SU-DHL-6 (cell line): ENCODE data around the gene SEZ6L.

Experiments used
- EZH2phosphoT487 ChIP-seq: fragments of 200-600 bp; sonication (generic), shearing (Covaris generic); conservative IDR thresholded peaks from 2 replicates; pipeline ENCODE4 v1.6.1; 2018; ENCODE audit warnings: mild to moderate bottlenecking, antibody characterized with exemption, low read length, moderate library complexity, mixed read lengths
- TF ChIP-seq, protein P1 (sequence below): fragments of 200-600 bp; sonication (generic); IDR thresholded peaks from one replicate; pipeline ENCODE4 v1.5.1; 2017; ENCODE audit warnings: antibody characterized with exemption, mild to moderate bottlenecking, low read length, moderate library complexity; ENCODE audit not compliant: insufficient read depth, poor library complexity, severe bottlenecking

GRCh38 chr22:26259510-26259909, 90.2 kb downstream of the SEZ6L start:
- TF ChIP-seq, protein P1, sequence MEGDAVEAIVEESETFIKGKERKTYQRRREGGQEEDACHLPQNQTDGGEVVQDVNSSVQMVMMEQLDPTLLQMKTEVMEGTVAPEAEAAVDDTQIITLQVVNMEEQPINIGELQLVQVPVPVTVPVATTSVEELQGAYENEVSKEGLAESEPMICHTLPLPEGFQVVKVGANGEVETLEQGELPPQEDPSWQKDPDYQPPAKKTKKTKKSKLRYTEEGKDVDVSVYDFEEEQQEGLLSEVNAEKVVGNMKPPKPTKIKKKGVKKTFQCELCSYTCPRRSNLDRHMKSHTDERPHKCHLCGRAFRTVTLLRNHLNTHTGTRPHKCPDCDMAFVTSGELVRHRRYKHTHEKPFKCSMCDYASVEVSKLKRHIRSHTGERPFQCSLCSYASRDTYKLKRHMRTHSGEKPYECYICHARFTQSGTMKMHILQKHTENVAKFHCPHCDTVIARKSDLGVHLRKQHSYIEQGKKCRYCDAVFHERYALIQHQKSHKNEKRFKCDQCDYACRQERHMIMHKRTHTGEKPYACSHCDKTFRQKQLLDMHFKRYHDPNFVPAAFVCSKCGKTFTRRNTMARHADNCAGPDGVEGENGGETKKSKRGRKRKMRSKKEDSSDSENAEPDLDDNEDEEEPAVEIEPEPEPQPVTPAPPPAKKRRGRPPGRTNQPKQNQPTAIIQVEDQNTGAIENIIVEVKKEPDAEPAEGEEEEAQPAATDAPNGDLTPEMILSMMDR: no peak
- no peak for TF ChIP-seq EZH2phosphoT487
